Stimulated activated CD8-positive, alpha-beta memory T cell treated with anti-CD3 and anti-CD28 coated beads, Interleukin-12 subunit alpha, Interleukin-12 subunit beta, amount 100 ng/mL, for 1 hour (primary cell): ENCODE measurements around the gene GTF3C5.
"Not testable (repeated sequence)": the region's sequence is repeated elsewhere in the genome, so short reads cannot be mapped to it uniquely, and the experiment has no call there.

ENCODE experiments used
- DNase-seq: peaks from one replicate; pipeline ENCODE4 v3.0.0-alpha.2; 2020; ENCODE audit warnings: low read depth

GTF3C5 gene, protein sequence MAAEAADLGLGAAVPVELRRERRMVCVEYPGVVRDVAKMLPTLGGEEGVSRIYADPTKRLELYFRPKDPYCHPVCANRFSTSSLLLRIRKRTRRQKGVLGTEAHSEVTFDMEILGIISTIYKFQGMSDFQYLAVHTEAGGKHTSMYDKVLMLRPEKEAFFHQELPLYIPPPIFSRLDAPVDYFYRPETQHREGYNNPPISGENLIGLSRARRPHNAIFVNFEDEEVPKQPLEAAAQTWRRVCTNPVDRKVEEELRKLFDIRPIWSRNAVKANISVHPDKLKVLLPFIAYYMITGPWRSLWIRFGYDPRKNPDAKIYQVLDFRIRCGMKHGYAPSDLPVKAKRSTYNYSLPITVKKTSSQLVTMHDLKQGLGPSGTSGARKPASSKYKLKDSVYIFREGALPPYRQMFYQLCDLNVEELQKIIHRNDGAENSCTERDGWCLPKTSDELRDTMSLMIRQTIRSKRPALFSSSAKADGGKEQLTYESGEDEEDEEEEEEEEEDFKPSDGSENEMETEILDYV

GRCh38 chr9:133030317-133031129 is at the start of gene GTF3C5:
Gene GTF3C5 (plus strand): TSS chr9:133030997. CDS start chr9:133031012, 15 bp downstream.
- peak; percentile 82 for DNase-seq

- DNase-seq = no peak
These were observed 48.3 kb upstream of the GTF3C5 start for GRCh38 chr9:132982458-132982857.

DNA sequence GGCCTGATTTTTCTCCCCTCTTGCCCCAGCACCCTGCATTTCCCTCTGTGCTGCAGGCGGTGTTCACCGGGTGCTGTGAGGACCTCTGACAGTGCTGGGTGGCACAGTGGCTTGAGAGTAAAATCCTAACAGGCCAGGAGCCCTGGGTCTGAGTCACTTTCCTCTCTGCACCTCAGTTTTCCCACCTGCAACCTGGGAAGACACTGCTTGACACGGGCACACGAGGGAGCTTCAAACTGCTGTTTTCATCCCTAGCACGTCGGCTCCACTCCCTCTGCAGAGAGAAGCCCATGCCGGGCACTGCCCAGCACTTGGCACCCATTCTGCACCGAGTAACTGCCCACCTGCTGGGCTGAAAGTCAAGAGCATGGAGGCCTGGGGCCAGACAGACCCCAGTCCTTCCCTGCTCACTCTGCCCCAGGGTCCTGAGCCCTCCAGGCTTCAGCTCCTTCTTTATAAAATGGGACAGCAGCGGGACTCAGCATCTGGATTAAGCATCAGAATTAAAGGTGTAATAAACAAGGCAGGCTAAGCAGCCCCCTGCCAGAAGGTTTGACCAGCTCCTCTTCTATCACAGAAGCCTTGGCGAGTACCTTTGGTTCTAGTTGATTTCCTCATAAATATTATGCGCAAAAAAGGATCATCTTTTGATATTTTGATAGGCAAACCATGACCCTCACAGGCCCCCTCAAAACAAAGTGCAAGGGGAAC is 47.2 kb upstream of the GTF3C5 start:
- DNase-seq = no peak

- DNase-seq = no peak
These were observed 46.4 kb upstream of the GTF3C5 start for GRCh38 chr9:132984202-132985070.

DNA sequence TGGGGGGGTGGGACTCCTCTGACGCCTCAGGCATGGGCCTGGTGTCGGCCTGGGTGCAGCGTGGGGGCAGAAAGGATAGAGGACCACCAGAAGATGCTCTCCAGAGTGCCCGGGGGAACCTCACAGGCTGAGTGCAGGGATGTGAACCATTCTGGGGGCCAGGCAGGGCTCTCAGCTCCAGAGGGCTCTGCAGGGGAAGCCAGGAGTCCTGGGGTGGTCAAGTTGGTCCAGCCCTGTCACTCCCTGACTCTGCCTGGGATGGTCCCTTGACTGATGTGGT is 45.8 kb upstream of the GTF3C5 start:
- DNase-seq = no peak

DNA sequence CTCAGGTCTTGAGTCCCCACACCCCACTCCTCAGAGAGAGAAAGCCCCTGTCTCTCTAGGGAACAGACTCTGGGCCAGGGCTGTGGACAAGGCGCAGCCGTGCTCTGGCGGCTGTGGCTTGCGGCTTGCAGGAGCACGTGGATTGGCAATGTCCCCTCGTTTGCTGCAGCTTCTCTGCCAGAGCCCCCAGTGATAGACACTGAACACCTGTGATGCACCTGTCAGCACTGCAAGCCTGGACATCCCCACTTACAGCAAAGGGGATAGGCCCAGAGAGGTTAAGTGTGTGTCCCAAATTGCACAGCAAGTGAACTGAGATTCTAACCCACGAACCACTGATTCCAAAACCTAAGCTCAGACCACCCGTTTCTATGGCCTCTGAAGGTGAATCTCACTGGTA is 45.3 kb upstream of the GTF3C5 start:
- DNase-seq = no peak

- no peak for DNase-seq
These were observed 44.7 kb upstream of the GTF3C5 start for GRCh38 chr9:132986114-132986513.

DNA sequence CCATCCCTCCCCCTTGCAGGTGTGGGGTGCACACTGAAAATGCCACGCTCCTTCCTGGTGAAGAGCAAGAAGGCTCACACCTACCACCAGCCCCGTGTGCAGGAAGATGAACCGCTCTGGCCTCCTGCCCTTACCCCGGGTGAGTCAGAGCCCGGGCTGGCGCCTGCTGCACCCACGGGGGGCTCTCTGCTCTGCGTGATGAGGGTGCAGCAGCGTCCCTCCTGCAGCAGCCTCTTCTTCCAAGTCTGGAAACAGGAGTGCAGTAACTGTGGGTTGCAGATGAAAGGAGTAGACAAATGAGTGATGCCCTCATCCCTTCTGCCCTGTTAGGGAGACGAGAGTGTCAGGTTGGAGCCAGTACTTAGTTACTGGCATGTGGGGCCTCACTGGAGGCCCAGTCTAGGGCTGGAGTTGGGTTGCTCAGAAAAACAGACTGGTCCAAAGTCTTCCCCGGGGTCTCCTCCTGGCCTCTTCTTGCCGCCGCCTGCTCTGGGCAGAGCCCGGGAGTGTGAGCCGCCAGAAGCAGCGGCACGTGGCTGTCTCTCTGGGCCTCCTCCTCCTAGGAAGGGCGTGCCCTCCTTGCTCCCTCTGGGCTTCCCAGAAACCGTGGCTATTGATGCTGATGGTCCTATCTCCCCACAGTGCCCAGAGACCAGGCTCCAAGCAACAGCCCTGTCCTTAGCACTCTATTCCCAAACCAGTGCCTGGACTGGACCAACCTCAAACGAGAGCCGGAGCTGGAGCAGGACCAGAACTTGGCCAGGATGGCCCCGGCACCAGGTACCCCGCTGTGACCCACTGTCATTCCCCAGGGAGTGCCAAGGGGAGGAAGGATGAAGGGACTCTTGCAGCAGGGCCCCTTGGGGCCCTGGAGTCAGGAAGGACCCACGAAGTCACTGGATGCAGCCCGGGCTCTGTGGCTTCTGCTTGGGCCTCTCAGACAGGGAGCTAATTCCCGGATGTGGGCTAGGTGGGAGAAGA is 43.9 kb upstream of the GTF3C5 start:
- DNase-seq = no peak

- DNase-seq = no peak
These were observed 42.4 kb upstream of the GTF3C5 start for GRCh38 chr9:132988244-132989013.

DNA sequence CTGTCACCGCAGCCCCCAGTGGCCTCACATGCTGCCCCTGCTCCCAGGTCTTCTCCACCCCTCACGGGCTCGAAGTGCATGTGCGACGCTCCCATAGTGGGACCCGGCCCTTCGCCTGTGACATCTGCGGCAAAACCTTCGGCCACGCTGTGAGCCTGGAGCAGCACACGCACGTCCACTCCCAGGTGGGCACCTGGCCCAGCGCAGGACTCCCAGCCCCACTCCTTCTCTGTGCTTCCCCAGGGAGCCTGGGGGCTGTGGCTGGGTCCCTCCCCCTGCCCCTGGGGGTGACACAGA is 41.8 kb upstream of the GTF3C5 start:
- DNase-seq = no peak

GRCh38 chr9:132989414-132989996 is 41.3 kb upstream of the GTF3C5 start:
- no peak for DNase-seq

- not testable (repeated sequence) for DNase-seq
These were observed 40.7 kb upstream of the GTF3C5 start for GRCh38 chr9:132989998-132990557.

- DNase-seq = no peak
These were observed 40.0 kb upstream of the GTF3C5 start for GRCh38 chr9:132990781-132991180.

DNA sequence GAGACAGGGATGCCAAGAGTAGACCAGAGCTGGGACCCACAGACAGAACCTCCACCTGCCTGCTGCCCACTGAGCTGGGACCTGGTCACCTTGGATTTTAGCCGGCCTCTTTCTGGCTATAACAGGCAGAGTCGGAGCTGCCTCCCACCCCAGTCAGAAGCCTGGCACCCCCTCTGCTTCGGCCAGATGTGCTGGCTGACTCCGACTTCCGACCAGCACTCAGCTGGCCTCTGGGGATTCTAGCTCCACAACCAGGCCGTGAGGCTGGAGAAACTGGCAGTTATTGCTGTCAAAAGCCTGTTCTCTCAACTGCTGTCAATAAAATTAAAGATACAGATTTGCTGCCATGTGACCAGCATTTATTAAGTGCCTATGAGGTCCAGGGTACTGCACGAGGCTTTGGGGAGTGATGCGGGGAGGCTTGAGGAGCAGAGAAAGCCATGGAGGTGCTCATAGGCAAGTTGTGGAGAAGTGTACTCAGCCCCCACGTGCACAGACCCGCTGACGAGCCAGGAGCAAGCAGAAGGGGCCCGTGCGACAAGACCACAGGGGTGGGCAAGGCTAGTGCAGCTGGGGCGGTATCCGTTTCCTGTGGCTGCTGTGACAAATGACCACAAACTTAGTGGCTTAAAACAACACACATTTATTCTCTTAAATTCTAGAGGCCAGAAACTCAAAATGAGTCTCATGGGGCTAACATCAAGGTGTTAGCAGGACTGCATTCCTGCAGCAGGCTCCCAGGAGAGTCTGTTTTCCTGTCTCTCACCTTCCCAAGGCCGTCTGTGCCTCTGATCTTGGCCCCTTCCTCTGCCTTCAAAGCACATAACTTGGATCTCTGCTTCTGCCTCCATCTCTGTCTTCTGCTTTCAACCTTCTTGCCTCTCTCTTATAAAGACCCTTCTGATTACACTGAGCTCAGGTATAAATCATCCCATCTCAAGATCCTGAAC is 39.2 kb upstream of the GTF3C5 start:
- no peak for DNase-seq

- no peak for DNase-seq
These were observed 37.3 kb upstream of the GTF3C5 start for GRCh38 chr9:132993511-132993939.

GRCh38 chr9:132994410-132995120 is 36.2 kb upstream of the GTF3C5 start:
- DNase-seq = no peak

DNA sequence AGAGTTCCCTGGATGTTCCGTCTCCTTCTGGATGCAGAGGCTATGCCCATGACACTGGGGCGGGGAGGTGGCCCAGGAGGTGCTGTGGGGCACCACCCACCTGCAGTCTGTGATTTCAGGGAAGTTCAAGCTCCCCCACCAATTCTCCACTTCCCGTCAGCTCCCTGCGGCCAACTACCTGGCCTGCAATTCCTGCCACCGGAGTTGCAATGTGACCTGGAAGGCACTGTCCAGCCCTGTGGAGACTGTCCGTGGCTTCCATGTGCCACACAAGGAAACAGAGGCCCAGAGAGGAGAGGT is 35.7 kb upstream of the GTF3C5 start:
- no peak for DNase-seq
